ENCODE data around the gene HECW1.

- TF ChIP-seq CTCF (IDR thresholded peaks at IDR 0.05) (no peak), TCF7L2 (IDR thresholded peaks at IDR 0.05; ENCODE audit: low read depth, low read length) (no peak), POLR2AphosphoS5 (IDR thresholded peaks at IDR 0.05; ENCODE audit: low read depth, low read length) (no peak)
- TF ChIP-seq, protein P1, sequence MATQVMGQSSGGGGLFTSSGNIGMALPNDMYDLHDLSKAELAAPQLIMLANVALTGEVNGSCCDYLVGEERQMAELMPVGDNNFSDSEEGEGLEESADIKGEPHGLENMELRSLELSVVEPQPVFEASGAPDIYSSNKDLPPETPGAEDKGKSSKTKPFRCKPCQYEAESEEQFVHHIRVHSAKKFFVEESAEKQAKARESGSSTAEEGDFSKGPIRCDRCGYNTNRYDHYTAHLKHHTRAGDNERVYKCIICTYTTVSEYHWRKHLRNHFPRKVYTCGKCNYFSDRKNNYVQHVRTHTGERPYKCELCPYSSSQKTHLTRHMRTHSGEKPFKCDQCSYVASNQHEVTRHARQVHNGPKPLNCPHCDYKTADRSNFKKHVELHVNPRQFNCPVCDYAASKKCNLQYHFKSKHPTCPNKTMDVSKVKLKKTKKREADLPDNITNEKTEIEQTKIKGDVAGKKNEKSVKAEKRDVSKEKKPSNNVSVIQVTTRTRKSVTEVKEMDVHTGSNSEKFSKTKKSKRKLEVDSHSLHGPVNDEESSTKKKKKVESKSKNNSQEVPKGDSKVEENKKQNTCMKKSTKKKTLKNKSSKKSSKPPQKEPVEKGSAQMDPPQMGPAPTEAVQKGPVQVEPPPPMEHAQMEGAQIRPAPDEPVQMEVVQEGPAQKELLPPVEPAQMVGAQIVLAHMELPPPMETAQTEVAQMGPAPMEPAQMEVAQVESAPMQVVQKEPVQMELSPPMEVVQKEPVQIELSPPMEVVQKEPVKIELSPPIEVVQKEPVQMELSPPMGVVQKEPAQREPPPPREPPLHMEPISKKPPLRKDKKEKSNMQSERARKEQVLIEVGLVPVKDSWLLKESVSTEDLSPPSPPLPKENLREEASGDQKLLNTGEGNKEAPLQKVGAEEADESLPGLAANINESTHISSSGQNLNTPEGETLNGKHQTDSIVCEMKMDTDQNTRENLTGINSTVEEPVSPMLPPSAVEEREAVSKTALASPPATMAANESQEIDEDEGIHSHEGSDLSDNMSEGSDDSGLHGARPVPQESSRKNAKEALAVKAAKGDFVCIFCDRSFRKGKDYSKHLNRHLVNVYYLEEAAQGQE (IDR thresholded peaks at IDR 0.05; ENCODE audit: insufficient read depth in 1 of 2, low read depth in 2 of 2, low read length in 1 of 2), result no peak
Measured at GRCh38 chr7:43588477-43589132, 476.2 kb downstream of the HECW1 start.
